NCI-H526 treated with DMSO at 0.1 percent for 48 hours (cell line): ENCODE results near the gene SRP72.
"Not testable (repeated sequence)": the region's sequence is repeated elsewhere in the genome, so short reads cannot be mapped to it uniquely, and the experiment has no call there.

Experiments used
- DNase-seq: peaks from one replicate; lab custom pipeline; 2025; lab: John Stamatoyannopoulos, UW

Gene SRP72

DNA sequence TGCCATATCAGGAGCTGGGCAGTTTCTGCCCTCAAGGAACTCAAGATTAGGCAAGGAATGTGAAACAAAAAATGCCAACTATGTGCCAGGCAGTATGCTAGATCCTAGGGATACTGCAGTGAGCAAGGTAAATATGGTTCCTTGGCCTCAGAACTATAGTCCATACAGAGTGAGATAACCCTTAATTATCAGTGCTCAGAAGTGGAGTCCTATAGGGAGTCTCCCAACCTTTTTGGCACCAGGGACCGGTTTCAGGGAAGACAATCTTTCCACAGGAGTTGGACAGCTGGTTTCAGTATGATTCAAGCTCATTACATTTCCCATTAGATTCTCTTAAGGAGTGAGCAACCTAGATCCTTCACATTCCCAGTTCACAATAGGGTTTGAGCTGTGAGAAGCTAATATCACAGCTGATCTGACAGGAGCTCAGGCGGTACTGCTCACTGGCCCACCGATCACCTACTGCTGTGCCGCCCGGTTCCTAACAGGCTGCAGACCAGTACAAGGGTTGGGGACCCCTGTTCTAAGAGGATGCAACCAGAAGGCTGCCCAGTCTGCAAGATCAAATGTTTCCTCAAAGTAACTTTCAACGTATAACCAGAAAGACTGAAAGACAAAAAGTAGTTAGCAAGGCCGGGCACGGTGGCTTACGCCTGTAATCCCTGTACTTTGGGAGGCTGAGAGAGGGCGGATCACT lies 1.7 kb upstream of the SRP72 start:
- DNase-seq: no peak

DNA sequence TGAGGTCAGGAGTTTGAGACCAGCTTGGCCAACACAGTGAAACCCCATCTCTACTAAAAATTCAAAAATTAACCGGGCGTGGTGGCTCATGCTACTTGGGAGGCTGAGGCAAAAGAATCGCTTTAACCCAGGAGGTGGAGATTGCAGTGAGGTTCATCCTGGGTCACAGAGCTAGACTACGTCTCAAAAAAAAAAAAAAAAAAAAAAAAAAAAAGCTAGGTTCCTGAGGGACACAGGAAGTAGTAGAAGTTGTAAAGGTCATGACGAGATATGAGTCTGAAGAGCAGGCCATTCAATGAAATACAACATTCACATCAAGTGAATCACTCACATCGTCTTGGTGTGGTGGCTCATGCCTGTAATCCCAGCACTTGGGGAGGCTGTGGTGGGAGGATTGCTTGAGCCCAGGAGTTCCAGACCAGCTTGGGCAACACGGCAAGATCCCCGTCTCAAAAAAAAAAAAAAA lies 1.1 kb upstream of the SRP72 start:
- not testable (repeated sequence) for DNase-seq

DNA sequence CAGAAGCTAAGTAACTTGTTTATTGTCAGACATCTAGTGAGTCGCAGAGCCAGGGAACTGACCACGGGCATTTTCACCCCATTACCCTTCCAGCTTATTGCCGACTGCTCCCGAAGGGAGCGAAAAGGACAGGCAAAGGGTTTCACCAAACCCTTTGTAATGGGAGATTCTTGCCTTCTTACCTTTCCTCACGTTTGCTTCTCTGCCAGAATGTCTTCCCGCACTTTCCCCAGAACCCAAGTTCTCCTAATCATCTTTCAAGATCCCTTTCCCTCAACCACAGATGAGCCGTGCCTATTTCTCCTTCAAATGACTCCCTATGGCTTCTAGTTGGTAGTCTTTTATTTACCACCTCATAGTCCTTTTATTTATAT lies 520 bp upstream of the SRP72 start:
- DNase-seq: no peak

DNA sequence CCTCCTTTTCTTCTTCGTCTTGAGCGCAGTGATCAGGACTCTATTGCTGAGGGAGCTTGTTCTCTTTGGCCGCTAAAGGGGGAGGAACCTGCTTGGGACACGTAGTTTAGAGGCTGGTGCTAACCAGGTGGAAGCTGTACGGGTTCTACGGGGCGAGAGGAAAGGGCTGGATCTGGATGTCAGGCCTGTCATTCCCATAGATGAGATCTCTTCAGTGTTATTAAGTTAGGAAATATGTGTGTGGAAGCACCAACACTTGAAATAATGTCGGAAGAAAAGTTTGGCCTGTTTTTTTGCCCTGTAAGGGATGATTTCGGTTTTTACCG lies 643 bp downstream of the SRP72 start:
- peak; percentile 62 for DNase-seq

DNA sequence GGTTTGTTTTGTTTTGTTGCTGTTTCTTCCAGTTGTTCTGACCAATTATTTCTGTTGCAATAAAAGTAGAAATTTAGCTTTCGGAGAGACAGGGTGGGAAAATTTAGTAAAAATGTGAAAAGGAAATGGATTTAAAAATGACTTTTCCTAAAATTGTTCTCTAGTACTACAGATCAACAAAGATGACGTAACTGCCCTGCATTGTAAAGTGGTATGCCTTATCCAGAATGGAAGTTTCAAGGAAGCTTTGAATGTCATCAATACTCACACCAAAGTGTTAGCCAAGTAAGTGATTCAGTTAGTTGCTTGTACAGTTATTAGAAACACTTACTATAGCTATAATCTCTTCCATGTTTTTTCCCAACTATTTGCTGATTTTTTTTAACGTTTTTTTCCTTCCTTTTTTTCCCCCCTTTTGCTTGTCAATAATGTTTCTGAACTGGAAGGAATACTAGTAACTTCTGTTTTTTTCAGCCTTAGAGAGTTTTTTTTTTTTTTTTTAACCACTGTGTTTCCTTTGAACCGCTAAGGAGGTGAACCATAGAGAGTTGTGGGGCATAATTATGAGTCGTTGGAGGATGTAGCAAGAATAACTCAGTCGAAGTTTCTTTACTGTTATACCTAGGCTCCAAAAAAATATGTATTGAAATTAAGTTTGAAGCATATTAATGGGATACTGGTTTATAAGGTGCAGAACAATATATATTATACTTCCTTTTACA lies 2.2 kb downstream of the SRP72 start:
- no peak for DNase-seq

DNA sequence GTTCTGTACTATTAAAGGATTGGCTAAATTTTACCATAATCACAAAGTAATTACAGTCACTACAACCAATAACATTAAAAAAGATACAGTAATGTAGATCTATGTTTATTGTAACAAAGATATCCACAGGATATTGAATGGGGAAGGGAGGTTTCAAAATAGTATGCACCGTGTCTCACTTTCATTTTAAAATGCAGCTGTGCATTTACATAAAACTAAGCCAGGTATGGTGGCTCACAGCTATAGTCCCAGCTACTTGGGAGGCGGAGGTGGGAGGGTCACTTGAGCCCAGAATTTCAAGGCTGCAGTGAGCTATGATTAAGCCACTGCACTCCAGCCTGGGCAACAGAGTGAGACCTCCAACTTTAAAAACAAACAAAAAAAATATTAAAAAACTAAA lies 8.5 kb downstream of the SRP72 start:
- DNase-seq: no peak

DNA sequence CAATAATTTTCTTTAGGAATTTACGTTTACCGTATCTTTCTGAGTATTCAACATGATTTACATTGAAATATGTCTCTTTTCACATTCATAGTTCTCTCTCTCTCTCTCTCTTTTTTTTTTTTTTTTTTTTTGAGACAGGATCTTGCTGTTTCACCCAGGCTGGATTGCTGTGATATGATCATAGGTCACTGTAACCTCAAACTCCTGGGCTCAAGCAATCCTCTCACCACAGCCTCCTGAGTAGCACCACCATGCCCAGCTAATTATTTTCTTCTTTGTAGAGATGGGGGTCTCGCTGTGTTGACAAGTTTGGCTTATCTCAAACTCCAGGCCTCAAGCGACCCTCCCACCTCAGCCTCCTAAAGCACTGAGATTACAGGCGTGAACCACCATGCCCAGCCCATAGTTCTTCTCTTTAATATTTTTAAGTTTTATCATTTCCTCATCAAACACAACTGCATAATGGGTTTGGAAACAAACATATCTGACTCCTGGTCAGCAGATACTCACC lies 9.8 kb downstream of the SRP72 start:
- no peak for DNase-seq

DNA sequence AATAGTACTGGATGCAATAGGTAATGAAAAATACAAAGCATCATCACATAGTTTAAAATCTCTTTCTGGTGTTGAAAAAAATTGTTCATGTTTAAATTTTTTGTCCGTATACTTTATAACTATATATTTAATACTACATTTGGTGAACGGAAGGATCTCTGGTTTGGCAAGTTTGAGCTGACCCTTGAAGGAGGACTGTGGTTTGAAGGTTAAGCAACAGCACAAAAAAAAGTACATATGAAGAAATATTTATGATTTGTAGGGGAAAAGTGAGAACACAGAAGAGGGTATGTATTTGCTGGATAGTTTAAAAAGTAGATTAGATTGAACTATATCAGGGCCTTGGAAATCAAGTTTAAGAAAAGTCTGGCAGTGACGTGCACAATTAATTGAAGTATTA lies 13.3 kb downstream of the SRP72 start:
- DNase-seq: no peak

DNA sequence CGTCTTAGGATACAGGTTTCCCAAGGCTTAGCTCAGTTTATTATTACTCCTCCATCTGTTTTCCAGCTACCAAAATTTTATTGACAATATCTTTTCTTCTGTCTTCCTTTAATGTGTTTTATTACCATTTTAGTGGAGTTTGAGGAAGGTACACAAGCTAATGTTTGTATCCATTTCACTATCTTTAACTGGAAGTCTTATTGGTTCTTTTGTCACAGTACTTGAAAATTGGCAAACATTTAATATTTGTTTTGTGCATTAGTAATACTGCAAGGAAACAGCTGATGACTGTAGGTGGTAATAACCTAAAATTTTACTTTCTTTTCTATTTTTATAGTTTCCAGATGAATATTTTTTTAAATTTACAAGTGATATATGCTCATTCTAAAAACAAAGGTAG lies 28.8 kb downstream of the SRP72 start:
- DNase-seq: no peak

DNA sequence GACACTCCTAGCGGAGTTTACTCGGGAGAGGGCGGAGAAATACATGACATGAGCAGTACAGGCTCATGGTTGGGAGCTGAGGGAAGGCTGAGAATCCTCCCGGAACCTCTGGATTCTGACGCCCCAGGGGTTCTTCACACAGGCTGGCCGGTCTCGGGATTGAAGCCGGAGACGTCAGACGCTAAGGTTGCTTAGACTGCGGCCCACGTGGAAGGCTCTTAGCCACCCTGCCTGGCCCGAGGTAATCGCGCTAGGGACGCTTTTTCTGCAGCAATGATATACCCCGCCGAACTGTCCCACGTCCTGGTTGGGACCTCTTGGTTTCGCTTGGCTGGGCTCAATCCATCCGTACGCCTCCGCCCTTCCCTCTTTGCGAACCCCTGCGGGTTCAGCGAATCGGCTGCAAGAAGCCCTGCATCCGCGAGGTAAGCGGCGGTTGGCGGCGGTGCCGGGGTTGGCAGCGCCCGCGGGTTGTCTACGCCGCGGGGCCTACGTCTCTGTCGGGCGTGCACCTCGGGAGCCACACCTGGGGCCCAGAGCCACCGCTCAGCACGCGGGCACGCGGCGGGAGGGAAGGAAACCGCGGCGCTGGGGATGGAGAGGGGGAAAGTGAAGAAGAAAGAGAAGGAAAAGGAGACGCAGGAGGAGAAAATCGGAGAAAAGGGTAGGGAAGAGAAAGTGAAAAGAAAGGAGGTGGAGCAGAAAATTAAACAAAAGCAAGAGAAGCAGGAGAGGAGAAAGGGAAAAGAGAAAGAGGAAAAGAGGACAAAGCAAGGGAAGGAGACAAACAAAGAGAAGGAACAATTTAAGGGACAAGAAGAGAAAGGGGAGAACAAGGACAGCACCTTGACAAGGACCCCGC lies 38.1 kb downstream of the SRP72 start, which contains the start of gene ARL9:
ARL9 (plus strand) TSS at position 523 of the 862 bp plus-strand sequence; CDS start at position 595, 72 bp downstream.
- DNase-seq: peak; percentile 52

DNA sequence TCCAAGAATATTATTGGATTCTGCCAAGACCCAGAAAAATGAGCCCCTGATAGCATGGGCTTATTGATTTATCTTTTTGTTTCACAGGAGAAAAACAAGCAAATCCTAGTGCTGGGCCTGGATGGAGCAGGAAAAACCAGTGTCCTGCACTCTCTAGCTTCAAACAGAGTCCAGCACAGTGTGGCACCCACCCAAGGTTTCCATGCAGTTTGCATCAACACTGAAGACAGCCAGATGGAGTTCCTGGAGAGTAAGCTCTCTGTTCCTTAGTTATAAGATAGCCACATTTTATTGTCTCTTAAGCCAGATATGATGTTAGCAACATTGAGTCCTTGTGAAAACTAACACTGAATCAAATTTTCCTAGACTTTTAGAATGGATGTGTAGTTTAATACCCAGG lies 43.7 kb downstream of the SRP72 start:
- DNase-seq: no peak

DNA sequence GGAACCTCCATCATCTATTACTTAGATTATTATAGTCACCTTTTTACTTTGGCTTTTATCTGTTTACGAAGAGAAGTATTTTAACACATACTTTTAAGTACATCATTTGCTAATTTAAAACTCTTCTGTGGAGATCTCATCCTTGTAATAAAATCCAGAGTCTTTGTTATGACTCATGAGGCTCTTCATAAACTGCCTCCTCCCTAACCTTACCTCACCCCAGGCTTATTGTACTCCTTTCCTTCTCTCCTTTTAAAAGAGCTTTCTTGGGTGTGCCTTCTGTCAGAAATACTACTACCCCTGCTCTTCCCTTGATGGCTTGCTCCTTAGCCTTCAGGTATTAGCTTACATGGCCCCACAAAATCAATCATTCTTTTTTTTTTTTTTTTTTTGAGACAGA lies 44.7 kb downstream of the SRP72 start:
- DNase-seq: no peak

DNA sequence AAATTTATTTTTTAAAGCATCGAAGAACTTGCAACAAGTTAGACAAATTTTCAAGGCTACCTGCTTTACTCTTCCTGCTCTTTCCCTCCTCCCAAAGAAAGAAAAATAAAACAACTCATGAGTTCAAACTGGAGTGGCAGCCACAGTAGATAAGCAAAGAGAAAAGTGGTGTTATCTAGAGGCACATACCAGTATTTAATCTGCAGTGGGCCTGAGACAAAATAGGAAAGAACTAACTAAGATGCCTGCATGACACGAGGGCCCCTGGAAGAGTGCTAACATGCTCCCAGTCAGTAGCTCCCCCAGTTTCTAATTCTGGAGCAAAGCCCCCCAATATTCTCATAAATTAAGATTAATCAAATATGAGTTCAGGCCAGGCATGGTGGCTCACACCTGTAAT lies 46.1 kb downstream of the SRP72 start:
- DNase-seq: no peak

DNA sequence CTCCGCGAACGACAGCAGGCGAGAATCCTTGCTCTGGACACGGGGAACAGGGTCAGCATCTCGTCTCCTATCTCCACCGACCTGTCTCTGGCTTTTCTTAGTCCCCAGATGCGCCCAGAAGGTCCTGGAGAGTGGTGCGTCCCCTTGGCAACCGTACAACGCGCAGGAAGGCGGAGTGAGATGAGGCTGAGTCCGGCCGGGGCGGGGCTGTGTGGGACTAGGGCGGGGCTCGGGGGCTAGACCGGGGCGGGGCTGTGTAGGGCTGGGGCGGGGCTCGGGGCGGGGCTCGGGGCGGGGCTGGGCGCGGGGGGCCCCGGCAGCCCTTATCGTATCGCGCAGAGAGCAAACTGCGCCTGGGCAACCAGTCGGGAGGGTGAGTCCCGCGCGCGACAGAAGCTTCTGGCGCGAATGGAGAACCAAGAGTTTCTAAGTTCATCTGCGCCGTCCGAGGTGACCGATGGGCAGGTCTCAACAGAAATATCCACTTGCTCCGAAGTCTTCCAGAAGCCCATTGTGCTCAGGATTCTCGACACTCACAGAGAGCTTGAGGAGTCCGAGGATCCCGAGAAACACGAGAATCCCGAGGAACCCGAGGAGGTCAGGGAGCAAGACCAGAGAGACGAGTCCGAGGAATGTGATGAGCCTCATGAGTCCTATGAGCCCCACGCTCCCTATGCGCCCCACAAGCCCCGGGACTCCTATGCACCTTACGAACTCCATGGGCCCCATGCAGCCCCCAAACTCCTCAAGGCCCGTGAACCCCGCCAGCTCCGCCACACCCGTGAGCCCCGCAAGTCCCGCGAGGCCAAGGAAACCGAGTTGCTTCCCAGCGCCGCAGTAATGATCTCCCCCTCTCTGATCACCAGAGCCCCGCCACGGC lies 63.1 kb downstream of the SRP72 start:
- DNase-seq: peak; percentile 73

DNA sequence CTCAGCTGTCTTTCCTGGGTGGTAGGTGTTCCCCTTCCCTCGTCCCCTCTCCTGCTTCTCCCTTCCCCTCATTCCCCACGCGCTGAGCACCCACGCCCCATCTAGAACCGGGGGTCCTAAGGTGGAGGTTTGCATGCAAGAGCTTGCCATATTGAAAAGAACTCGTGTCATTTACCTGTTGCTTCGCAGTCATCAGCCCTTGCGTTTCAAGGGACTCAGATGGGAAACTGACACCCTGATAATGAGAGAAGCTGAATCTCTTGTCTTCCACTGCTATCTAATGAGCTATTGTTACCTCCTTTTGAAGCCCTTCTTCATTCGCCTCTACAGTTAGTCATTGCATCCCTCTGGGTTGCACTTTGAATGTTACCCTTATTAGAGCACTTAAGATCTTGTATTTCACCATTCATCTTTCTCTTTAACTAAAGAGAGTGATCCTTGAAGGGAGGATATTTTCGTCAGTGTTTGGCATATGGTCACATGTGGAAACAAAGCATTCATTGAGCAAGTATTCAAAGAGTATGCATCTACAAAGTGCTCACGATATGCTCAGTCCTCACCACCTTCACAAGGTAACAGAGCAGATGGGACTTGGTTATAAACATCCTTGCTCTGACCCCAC lies 63.8 kb downstream of the SRP72 start:
- no peak for DNase-seq

DNA sequence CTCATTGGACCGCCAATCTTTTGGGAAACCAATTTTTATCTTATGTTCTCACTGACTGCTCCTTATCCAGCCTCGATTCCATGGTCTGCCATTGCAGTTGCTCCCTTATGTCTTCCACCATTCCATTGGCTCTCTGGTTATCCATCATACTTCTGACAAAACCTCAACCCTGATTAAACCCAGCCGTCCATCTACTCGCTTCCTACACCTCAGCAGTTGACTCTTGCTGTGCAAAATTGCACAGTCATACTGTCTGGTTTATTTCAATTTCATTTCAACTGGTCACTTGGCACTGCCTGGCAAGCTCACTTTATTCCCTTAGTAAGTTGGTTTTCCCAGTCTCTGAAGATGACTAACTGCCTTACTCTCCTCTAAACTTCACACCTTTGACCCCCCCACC lies 64.4 kb downstream of the SRP72 start:
- no peak for DNase-seq

DNA sequence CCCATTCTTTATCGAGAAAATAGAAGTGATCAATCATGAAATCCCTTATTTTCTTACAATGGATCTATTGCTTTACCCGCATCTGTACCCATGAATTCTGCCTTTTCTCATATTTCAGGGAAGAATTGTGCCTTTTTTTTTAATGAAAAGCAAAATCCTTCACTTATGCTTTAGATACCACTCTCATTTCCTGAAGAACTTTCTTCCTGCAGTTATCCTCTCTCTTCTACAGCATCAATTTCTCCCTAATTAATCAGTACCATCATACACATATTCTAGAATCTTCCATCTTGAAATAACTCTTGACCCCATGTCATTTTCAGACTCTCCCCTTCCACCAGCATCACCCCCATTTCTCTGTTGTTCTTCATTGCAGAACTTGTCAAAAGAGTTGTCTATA lies 64.8 kb downstream of the SRP72 start:
- DNase-seq: no peak

DNA sequence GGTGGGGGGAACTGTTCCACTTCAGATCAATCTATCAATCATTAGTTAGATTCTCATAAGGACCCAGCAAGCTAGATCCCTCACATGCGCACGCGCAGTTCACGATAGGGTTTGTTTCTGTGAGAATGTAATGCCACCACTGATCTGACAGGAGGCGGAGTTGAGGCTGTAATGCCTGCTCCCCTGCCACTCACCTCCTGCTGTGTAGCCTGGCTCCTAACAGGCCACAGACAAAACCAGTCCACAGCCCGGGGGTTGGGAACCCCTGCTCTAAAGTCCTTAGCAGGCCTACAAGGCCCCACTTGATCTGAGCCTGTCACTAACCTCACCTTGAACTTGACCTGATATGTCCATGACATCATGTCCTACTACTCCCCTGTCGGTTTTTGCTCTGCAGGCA lies 68.5 kb downstream of the SRP72 start:
- no peak for DNase-seq

DNA sequence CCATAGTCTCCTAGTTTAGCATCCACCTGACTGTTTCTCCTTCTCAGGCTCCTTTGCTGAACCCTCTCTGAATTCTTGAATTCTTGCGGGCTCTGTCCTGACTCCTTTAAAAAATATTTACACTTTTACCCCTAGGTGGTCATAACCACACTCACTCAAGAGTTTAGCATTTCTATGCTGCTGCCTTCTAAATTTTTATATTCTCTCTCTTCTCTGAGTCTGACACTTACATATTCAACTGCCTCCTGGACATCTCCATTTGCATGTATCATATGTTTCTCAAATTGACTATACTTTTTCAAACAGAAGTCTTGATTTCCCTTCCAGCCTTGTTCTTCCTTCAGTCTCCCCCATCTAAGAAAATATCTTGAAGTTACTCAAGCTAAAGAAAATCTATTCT lies 69.7 kb downstream of the SRP72 start:
- DNase-seq: no peak

DNA sequence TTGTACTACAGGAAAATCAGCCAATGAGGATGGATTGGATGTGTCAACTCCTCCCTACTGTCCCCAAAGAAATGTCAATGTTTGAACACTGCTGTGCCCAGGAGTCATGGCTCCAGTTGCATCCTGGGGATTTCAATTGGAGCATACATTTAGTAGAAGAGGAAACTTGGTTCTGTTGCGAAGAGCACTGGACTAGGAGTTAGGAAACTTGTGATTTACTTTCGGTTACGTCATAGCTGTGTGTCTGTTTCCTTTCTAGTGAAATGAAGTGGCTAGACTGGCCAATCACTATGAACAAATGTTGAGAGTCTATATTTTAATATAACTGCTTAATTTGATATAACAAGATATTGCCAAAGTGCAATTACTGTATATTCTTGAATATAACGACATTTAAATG lies 73.4 kb downstream of the SRP72 start:
- no peak for DNase-seq

DNA sequence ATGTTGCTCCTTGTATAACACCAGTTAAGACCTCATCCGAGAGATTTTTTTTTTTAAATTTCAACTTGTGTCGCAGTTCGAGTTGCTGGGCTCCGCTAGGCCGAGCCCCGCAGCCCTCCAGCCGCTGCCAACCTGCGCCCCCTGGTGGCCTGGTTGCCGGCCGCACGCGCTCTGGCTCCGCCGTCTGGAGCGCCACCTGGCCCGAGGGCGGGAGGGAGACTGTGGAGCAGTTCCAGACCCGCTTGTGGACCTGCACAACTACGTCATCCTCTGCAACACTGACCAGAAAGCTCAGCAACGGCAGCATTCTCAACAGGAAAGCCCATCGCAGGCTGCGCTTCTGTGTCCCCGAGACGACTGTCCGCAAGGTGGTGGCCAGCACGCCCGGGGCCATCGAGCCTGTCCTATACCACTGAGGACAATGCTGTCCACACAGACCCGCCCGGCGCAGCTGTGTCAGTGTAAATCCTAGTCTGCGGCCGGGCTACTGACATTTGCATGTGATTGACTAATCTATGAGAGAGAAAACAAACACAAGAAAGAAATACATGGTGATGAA lies 77.2 kb downstream of the SRP72 start:
- DNase-seq: peak; percentile 93
